H9 (cell line): ENCODE data around the gene NTRK3. TPM values are rescaled to one million over a fixed set of nuclear protein-coding genes. Genes with fewer than 3 reads are reported as not detected.

Source experiments
- DNase-seq: peaks from one replicate; pipeline ENCODE4 v3.0.0-alpha.2; 2017
- H2AFZ ChIP-seq: one replicate; pipeline ENCODE4 v1.6.1; 2013; ENCODE audit warnings: mild to moderate bottlenecking, low read length, control low read depth, moderate library complexity
- H2AK5ac ChIP-seq: 2 replicates; pipeline ENCODE4 v1.6.1; 2013; ENCODE audit warnings: low read length, control low read depth, mixed read lengths; ENCODE audit not compliant: insufficient read length
- H2BK120ac ChIP-seq: one replicate; pipeline ENCODE4 v1.6.1; 2013; ENCODE audit warnings: low read depth, mild to moderate bottlenecking, low read length, control low read depth, inconsistent platforms; ENCODE audit not compliant: poor library complexity, severe bottlenecking
- H2BK12ac ChIP-seq: 2 replicates; pipeline ENCODE4 v1.6.1; 2013; ENCODE audit warnings: low read length, control low read depth, mixed read lengths, low read depth; ENCODE audit not compliant: insufficient read length
- H2BK15ac ChIP-seq: 2 replicates; pipeline ENCODE4 v1.6.1; 2013; ENCODE audit warnings: low read depth, low read length, control low read depth
- H2BK20ac ChIP-seq: one replicate; pipeline ENCODE4 v1.6.1; 2013; ENCODE audit warnings: low read depth, mild to moderate bottlenecking, low read length, control low read depth, inconsistent platforms; ENCODE audit not compliant: poor library complexity, severe bottlenecking
- H2BK5ac ChIP-seq: 2 replicates; pipeline ENCODE4 v1.6.1; 2013; ENCODE audit warnings: low read length, control low read depth, mixed read lengths; ENCODE audit not compliant: insufficient read length
- H3K14ac ChIP-seq: 2 replicates; pipeline ENCODE4 v1.6.1; 2013; ENCODE audit warnings: low read length, control low read depth; ENCODE audit not compliant: insufficient read depth
- H3K18ac ChIP-seq: 2 replicates; pipeline ENCODE4 v1.6.1; 2013; ENCODE audit warnings: low read depth, mild to moderate bottlenecking, mixed read lengths, low read length, control low read depth; ENCODE audit not compliant: insufficient read length
- H3K23ac ChIP-seq: 2 replicates; pipeline ENCODE4 v1.6.1; 2013; ENCODE audit warnings: low read length, control low read depth, mixed read lengths, low read depth; ENCODE audit not compliant: insufficient read length
- H3K23me2 ChIP-seq: 2 replicates; pipeline ENCODE4 v1.6.1; 2013; ENCODE audit warnings: low read depth, mild to moderate bottlenecking, mixed read lengths, low read length, control low read depth; ENCODE audit not compliant: insufficient read length, poor library complexity, severe bottlenecking
- H3K27ac ChIP-seq: 2 replicates; pipeline ENCODE4 v1.5.1; 2013; ENCODE audit warnings: low read length, control low read depth, mixed read lengths, low read depth; ENCODE audit not compliant: insufficient read length
- H3K27me3 ChIP-seq: 2 replicates; pipeline ENCODE4 v1.6.1; 2013; ENCODE audit warnings: low read length, control low read depth, inconsistent platforms; ENCODE audit not compliant: insufficient read depth
- H3K4ac ChIP-seq: 2 replicates; pipeline ENCODE4 v1.6.1; 2013; ENCODE audit warnings: low read depth, mild to moderate bottlenecking, control low read depth, inconsistent platforms, low read length, moderate library complexity
- H3K4me1 ChIP-seq: 2 replicates; pipeline ENCODE4 v1.6.1; 2013; ENCODE audit warnings: low read length, control low read depth, inconsistent platforms; ENCODE audit not compliant: insufficient read depth
- H3K4me2 ChIP-seq: 2 replicates; pipeline ENCODE4 v1.6.1; 2013; ENCODE audit warnings: low read length, control low read depth, mixed read lengths; ENCODE audit not compliant: insufficient read length, insufficient read depth
- H3K56ac ChIP-seq: 2 replicates; pipeline ENCODE4 v1.6.1; 2013; ENCODE audit warnings: low read depth, mild to moderate bottlenecking, mixed read lengths, low read length, control low read depth; ENCODE audit not compliant: insufficient read length
- H3K79me1 ChIP-seq: 2 replicates; pipeline ENCODE4 v1.6.1; 2013; ENCODE audit warnings: low read depth, mild to moderate bottlenecking, moderate library complexity, low read length, control low read depth, inconsistent platforms; ENCODE audit not compliant: insufficient read depth, poor library complexity, severe bottlenecking
- H3K79me2 ChIP-seq: 2 replicates; pipeline ENCODE4 v1.6.1; 2013; ENCODE audit warnings: low read length, control low read depth, inconsistent platforms; ENCODE audit not compliant: insufficient read depth
- H3K9ac ChIP-seq: 2 replicates; pipeline ENCODE4 v1.6.1; 2013; ENCODE audit warnings: low read length, control low read depth, mixed read lengths; ENCODE audit not compliant: insufficient read length; ENCODE audit errors: extremely low read depth
- H3K9me3 ChIP-seq: one replicate; pipeline ENCODE4 v1.6.1; 2013; ENCODE audit warnings: low read depth, low read length, inconsistent platforms; ENCODE audit not compliant: control insufficient read depth
- H3T11ph ChIP-seq: one replicate; pipeline ENCODE4 v1.6.1; 2013; ENCODE audit warnings: mild to moderate bottlenecking, low read length, control low read depth, inconsistent platforms
- H4K20me1 ChIP-seq: one replicate; pipeline ENCODE4 v1.6.1; 2013; ENCODE audit not compliant: control insufficient read depth, insufficient read length, insufficient read depth
- H4K5ac ChIP-seq: 2 replicates; pipeline ENCODE4 v1.6.1; 2013; ENCODE audit warnings: low read depth, mild to moderate bottlenecking, mixed read lengths, low read length, control low read depth; ENCODE audit not compliant: insufficient read length
- H4K8ac ChIP-seq: replicated peaks from 2 replicates; pipeline ENCODE4 v1.6.1; 2013; ENCODE audit warnings: low read length, control low read depth, mixed read lengths, low read depth; ENCODE audit not compliant: insufficient read length
- H4K91ac ChIP-seq: 2 replicates; pipeline ENCODE4 v1.6.1; 2013; ENCODE audit warnings: low read depth, mild to moderate bottlenecking, moderate library complexity, mixed read lengths, low read length, control low read depth; ENCODE audit not compliant: insufficient read length
- H3K27ac Mint-ChIP-seq, 3 experiments: 2 replicates in 2 of 3; 3 replicates in 1 of 3; pipeline ENCODE4 v1.8.0; 2020 to 2021; ENCODE audit warnings: mixed read lengths in 3 of 3, mild to moderate bottlenecking in 1 of 3, moderate library complexity in 1 of 3
- H3K27me3 Mint-ChIP-seq: 2 replicates; pipeline ENCODE4 v1.8.0; 2021; ENCODE audit warnings: low read depth, mild to moderate bottlenecking, moderate library complexity, mixed read lengths
- H3K36me3 Mint-ChIP-seq, 3 experiments: 2 replicates in 2 of 3; 3 replicates in 1 of 3; pipeline ENCODE4 v1.8.0; 2020 to 2021; ENCODE audit warnings: low read depth in 3 of 3, mixed read lengths in 3 of 3; ENCODE audit not compliant: insufficient read depth in 1 of 3
- H3K4me1 Mint-ChIP-seq, 2 experiments: 2 replicates each; pipeline ENCODE4 v1.8.0; 2020; ENCODE audit warnings: mixed read lengths in 2 of 2
- H3K4me3 Mint-ChIP-seq, 2 experiments: 2 replicates in 1 of 2; 3 replicates in 1 of 2; pipeline ENCODE4 v1.8.0; 2020 to 2021; ENCODE audit warnings: mild to moderate bottlenecking in 2 of 2, mixed read lengths in 2 of 2, moderate library complexity in 1 of 2
- H3K9me3 Mint-ChIP-seq, 2 experiments: 2 replicates in 1 of 2; 3 replicates in 1 of 2; pipeline ENCODE4 v1.8.0; 2020; ENCODE audit warnings: mild to moderate bottlenecking in 2 of 2, mixed read lengths in 2 of 2, moderate library complexity in 1 of 2
- WGBS: extraction: QIAGEN DNeasy Blood & Tissue Kit; methylation state at CpG from one replicate; pipeline ENCODE4 v1.1.7; 2013; ENCODE audit warnings: missing lambda C conversion rate, low lambda C conversion rate, mixed read lengths; ENCODE audit not compliant: insufficient read length; ENCODE audit errors: extremely low coverage; 5-methylcytosine and 5-hydroxymethylcytosine counted together
- total RNA-seq: library from RNA; stranded (reverse); gene quantifications from 2 replicates; pipeline ENCODE4 v1.2.1, GENCODE V29; 2021
- TF ChIP-seq, protein P1 (sequence below): fragments of 200-600 bp; sonication (generic); conservative IDR thresholded peaks from 3 replicates; pipeline ENCODE4 v1.8.0; 2021; ENCODE audit warnings: antibody characterized with exemption, mild to moderate bottlenecking

The NTRK3 gene
- total RNA-seq, 1 experiment from 2014 or later, result 2.5 TPM

DNA sequence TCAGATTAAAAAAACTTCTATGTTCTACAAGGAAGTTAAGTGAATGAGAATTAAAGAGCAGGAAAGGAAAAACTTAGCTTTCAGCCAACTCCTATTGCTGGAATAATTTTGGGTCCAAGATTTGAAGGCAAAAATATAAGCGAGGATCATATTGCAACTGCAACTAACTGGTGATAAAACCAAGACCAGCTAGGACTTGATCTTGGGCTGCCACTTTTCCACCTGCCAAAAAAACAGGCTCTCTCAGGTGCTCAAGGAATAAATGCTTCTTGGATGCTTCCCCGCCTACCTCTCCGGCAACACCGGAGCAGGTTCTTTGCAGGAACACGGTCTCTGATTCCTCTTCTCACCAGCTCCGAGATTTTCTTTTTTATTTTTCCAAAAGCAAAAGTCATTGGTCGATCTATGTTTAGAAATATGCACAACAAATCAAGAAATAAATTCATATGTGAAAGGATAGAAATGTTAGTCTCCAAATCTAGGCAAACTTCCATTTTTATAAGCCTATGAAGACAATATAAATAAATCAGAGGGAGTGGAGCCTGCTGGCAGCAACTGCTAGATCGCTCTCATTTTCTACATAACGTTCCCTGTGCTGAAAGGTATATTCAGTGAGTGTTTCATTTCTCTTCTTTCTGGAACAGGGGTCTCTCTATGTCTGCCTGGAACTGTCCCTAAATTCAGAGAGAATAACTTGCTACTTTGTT lies 241.9 kb downstream of the NTRK3 start:
- Histone ChIP-seq H2BK5ac (no peak overlapping the region), H3T11ph (no peak overlapping the region), H3K14ac (no peak overlapping the region), H3K9me3 (no peaks in the 10 kb centered on the region), H3K9ac (no peak overlapping the region), H2BK20ac (no peak overlapping the region), H4K20me1 (no peaks in the 10 kb centered on the region), H4K5ac (no peak overlapping the region), H2AK5ac (no peak overlapping the region), H4K8ac (no peak overlapping the region), H3K79me1 (no peaks in the 10 kb centered on the region), H3K18ac (no peak overlapping the region), H4K91ac (no peak overlapping the region), H3K27ac (no peak overlapping the region), H3K23ac (no peak overlapping the region), H3K4me1 (no peaks in the 10 kb centered on the region; the same call in 1 of the 2 replicates), H3K23me2 (no peaks in the 10 kb centered on the region), H2AFZ (no peak overlapping the region), H2BK12ac (no peak overlapping the region), H3K4me2 (no peak overlapping the region), H2BK120ac (no peak overlapping the region), H3K4ac (no peak overlapping the region), H2BK15ac (no peak overlapping the region), H3K56ac (no peak overlapping the region), H3K79me2 (no peaks in the 10 kb centered on the region), H3K27me3 (peaks cover 2% of the 10 kb centered on the region; the same call in 1 of the 2 replicates)
- Mint-ChIP-seq H3K36me3 (no peaks in the 10 kb centered on the region), H3K4me1 (peaks cover 26 to 28% of the 10 kb centered on the region in 2 experiments), H3K27me3 (no peaks in the 10 kb centered on the region), H3K4me3 (no peak overlapping the region), H3K27ac (no peak overlapping the region), H3K9me3 (no peaks in the 10 kb centered on the region)
- no peak for DNase-seq
- TF ChIP-seq, protein P1, sequence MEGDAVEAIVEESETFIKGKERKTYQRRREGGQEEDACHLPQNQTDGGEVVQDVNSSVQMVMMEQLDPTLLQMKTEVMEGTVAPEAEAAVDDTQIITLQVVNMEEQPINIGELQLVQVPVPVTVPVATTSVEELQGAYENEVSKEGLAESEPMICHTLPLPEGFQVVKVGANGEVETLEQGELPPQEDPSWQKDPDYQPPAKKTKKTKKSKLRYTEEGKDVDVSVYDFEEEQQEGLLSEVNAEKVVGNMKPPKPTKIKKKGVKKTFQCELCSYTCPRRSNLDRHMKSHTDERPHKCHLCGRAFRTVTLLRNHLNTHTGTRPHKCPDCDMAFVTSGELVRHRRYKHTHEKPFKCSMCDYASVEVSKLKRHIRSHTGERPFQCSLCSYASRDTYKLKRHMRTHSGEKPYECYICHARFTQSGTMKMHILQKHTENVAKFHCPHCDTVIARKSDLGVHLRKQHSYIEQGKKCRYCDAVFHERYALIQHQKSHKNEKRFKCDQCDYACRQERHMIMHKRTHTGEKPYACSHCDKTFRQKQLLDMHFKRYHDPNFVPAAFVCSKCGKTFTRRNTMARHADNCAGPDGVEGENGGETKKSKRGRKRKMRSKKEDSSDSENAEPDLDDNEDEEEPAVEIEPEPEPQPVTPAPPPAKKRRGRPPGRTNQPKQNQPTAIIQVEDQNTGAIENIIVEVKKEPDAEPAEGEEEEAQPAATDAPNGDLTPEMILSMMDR, result no peak
- WGBS, result no CpG with 5 or more reads among the region's 9 CpGs
